Measurements from ENCODE around the gene C1QL1. TPM values are rescaled to one million over a fixed set of nuclear protein-coding genes. Genes with fewer than 3 reads are reported as not detected.

The C1QL1 gene
- total and polyA plus RNA-seq, 9 of the 15 experiments (the other 6 are each of a cell fraction or from before 2014, with no cell fraction given), result 0.07 to 0.12 (median 0.09) TPM; not detected in 6

DNA sequence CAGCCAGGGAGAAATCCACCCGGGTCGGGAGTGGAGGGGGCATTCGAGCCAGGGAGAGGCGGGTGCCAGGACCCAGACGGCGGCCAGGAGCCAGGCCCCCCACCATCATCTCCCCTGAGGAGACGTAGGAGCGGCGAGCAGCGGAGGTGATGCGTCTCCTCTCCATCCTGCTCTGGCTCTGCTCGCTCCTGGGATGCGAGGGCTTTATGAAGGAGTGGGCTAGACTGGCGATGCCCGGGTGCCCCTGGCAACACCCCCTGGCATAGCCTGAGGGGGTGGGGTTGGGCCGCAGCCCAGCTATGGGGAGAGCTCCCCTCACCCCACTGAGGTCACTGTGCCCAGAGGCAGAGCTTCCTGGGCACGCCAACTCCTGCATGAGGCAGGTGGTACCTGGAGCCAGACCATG, 52.8 kb downstream of the C1QL1 start, which contains the start of gene GFAP:
TSS of gene GFAP (minus strand) at position 180 of the 406 bp plus-strand sequence. CDS start at position 166, 14 bp downstream.
- intact Hi-C loops (cut with micrococcal nuclease) (no loop called here), in situ Hi-C loops (cut with MboI) (loop anchor here (5.0 kb wide), 1 partner anchor 102 kb away; no protein-coding TSS in a partner anchor)
- H3K9ac ChIP-seq (ENCODE audit: insufficient read depth in 1 of 2, low read depth in 2 of 2, low read length in 2 of 2), result no peak within 1 kb of the TSS
- H3K9me3 ChIP-seq (replicated peaks; ENCODE audit: control insufficient read depth, insufficient read depth, low read depth, low read length), result no peaks in the 10 kb centered on the region
- POLR2A ChIA-PET, result interaction anchor here (0.6 to 1.0 kb wide), 3 partner anchors 16 to 236 kb away, joined by 3 to 4 read pairs (median 4); no protein-coding TSS in a partner anchor
- no peak within 1 kb of the TSS for H3K27ac ChIP-seq (ENCODE audit: extremely low read depth, low read depth, low read length)
- no TSS peak for BruUV-seq (replicated peaks)
- CTCF ChIA-PET (ENCODE audit: low intra/inter-chr PET ratio), result no interaction called here
- no peaks in the 10 kb centered on the region for H3K9me1 ChIP-seq (ENCODE audit: control insufficient read depth, insufficient read depth, low read length)
- no peak for DNase-seq (ENCODE audit: extremely low read depth in 1 of 4, low spot score in 3 of 4)
- no peaks in the 10 kb centered on the region for H3K36me3 ChIP-seq (ENCODE audit: control insufficient read depth, insufficient read depth, low read length)
- TF ChIP-seq TRIM24 (IDR thresholded peaks at IDR 0.05) (no peak), GTF2E2 (tag; IDR thresholded peaks at IDR 0.05) (no peak), SIX5 (IDR thresholded peaks at IDR 0.05; ENCODE audit: borderline replicate concordance in 1 of 2, insufficient read depth in 1 of 2, low read depth in 1 of 2, low read length in 2 of 2) (no peak), ATF1 (CRISPR knock-in tag; IDR thresholded peaks at IDR 0.05) (no peak), ATF1 (tag; IDR thresholded peaks at IDR 0.05) (no peak), HEY1 (CRISPR knock-in tag; IDR thresholded peaks at IDR 0.05; ENCODE audit: borderline replicate concordance) (no peak), ZFX (CRISPR knock-in tag; IDR thresholded peaks at IDR 0.05) (no peak), ZBTB1 (CRISPR knock-in tag; IDR thresholded peaks at IDR 0.05; ENCODE audit: borderline replicate concordance, low read depth) (no peak), NONO (IDR thresholded peaks at IDR 0.05; ENCODE audit: low read depth in 2 of 2, low read length in 1 of 2) (no peak)
- no peak within 1 kb of the TSS for H3K4me3 ChIP-seq
- no peak within 1 kb of the TSS for H2AFZ ChIP-seq (ENCODE audit: low read depth, low read length)
- 32% methylated on average over 11 of the region's 17 CpGs for WGBS (ENCODE audit: insufficient coverage, low coverage, missing lambda C conversion rate)
- peaks cover 11 to 31% of the 10 kb centered on the region in 2 experiments; a peak in 4 of 5 replicates for H3K4me1 ChIP-seq (replicated peaks in 1 of 2; ENCODE audit: control insufficient read depth in 2 of 2, insufficient read depth in 2 of 2, low read length in 2 of 2)
- no peak for FAIRE-seq
- H3K79me2 ChIP-seq (ENCODE audit: control insufficient read depth, insufficient read depth, low read length), result no peaks in the 10 kb centered on the region
- peaks cover 0 to 11% of the 10 kb centered on the region in 2 experiments; a peak in 1 of 5 replicates for H3K27me3 ChIP-seq (ENCODE audit: control insufficient read depth in 2 of 2, insufficient read depth in 2 of 2, low read length in 2 of 2)
- no peak for ATAC-seq
- H3K4me2 ChIP-seq (ENCODE audit: insufficient read depth, low read length), result no peak within 1 kb of the TSS
- no peaks in the 10 kb centered on the region for H4K20me1 ChIP-seq (replicated peaks; ENCODE audit: control insufficient read depth, insufficient read depth, low read length)

Data from K562 (cell line).